Stimulated activated naive B cell treated with anti-CD40 and anti-IgM and Interleukin-4, amounts not matched to agents 10 μg/mL and 1 μg/mL and 100 μg/mL, for 72 hours (primary cell): ENCODE data around the gene RBP3.

ENCODE experiments used
- ATAC-seq, 2 donors: fragments of 150-1000 bp; cut with Tn5 transposase; replicated peaks; 2 replicates each; pipeline ENCODE4 v1.10.0; 2021; ENCODE audit warnings: moderate library complexity in 1 of 2
- DNase-seq: peaks from one replicate; pipeline ENCODE4 v3.0.0; 2021
- H3K27ac Mint-ChIP-seq: one replicate; pipeline ENCODE4 v1.8.0; 2022; ENCODE audit warnings: mild to moderate bottlenecking, mixed read lengths
- H3K27me3 Mint-ChIP-seq, 2 donors: one replicate each; pipeline ENCODE4 v1.8.0; 2022; ENCODE audit warnings: mixed read lengths in 2 of 2
- H3K36me3 Mint-ChIP-seq, 2 donors: one replicate each; pipeline ENCODE4 v1.8.0; 2022; ENCODE audit warnings: mixed read lengths in 2 of 2, mild to moderate bottlenecking in 1 of 2
- H3K4me1 Mint-ChIP-seq, 2 donors: one replicate each; pipeline ENCODE4 v1.8.0; 2022; ENCODE audit warnings: mixed read lengths in 2 of 2, mild to moderate bottlenecking in 1 of 2
- H3K4me3 Mint-ChIP-seq, 2 donors: one replicate each; pipeline ENCODE4 v1.8.0; 2022; ENCODE audit warnings: mild to moderate bottlenecking in 2 of 2, mixed read lengths in 2 of 2, moderate library complexity in 1 of 2
- H3K9me3 Mint-ChIP-seq, 2 donors: one replicate each; pipeline ENCODE4 v1.8.0; 2022; ENCODE audit warnings: mixed read lengths in 2 of 2, mild to moderate bottlenecking in 1 of 2

Gene RBP3

GRCh38 chr10:47323636-47324296 lies 24.4 kb upstream of the RBP3 start:
- no peak for DNase-seq
- no peak for ATAC-seq
- Mint-ChIP-seq H3K4me1 (peaks cover 2 to 5% of the 10 kb centered on the region in 2 donors), H3K9me3 (peaks cover 9 to 12% of the 10 kb centered on the region in 2 donors), H3K36me3 (no peaks in the 10 kb centered on the region), H3K27me3 (peaks cover 8 to 19% of the 10 kb centered on the region in 2 donors), H3K4me3 (no peak overlapping the region), H3K27ac (no peak overlapping the region)

- DNase-seq (no peak), ATAC-seq (no peak)
- Mint-ChIP-seq H3K27me3 (peaks cover 6 to 18% of the 10 kb centered on the region in 2 donors), H3K36me3 (no peaks in the 10 kb centered on the region), H3K27ac (no peak overlapping the region), H3K9me3 (peaks cover 12 to 15% of the 10 kb centered on the region in 2 donors), H3K4me1 (peaks cover 0 to 5% of the 10 kb centered on the region in 2 donors), H3K4me3 (no peak overlapping the region)
These were observed 22.6 kb upstream of the RBP3 start for GRCh38 chr10:47325303-47326291.

DNA sequence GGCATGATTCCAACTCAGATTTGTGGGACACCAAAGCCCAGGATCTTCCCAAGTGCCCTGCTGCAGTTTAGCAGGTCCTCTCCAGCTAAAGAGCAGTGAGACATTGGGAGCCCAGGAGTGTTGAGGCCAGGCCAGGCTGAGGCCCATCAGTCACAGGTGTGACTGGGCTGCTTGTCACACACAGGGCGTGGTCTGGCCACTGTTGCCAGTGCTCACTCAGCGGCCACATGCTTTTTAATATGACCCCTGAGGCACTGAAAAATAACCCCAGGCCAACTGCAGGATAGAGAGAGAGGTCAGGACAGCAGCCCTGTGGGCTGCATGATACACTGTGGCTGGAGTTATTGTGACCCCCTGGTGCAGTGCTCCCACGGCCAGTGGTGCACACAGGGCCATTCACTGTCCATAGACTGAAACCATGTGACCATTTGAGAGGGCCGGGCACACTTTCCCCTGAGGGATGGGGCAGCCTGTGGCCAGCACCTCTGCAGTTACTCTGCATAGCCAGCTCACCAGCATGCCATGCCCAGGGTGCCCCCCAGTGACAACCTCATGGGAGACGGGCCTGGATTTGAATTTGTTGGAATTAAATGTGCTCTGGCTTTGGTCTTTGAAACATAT lies 21.7 kb upstream of the RBP3 start:
- H3K4me3 Mint-ChIP-seq = no peak overlapping the region
- H3K27ac Mint-ChIP-seq = no peak overlapping the region
- peaks cover 12 to 15% of the 10 kb centered on the region in 2 donors for H3K9me3 Mint-ChIP-seq
- no peaks in the 10 kb centered on the region for H3K36me3 Mint-ChIP-seq
- H3K27me3 Mint-ChIP-seq = peaks cover 6 to 18% of the 10 kb centered on the region in 2 donors
- H3K4me1 Mint-ChIP-seq = peaks cover 0 to 5% of the 10 kb centered on the region in 2 donors
- ATAC-seq (no peak), DNase-seq (no peak)

GRCh38 chr10:47326927-47327330 lies 21.2 kb upstream of the RBP3 start:
- H3K4me1 Mint-ChIP-seq = peaks cover 0 to 5% of the 10 kb centered on the region in 2 donors
- H3K27ac Mint-ChIP-seq = no peak overlapping the region
- H3K36me3 Mint-ChIP-seq = no peaks in the 10 kb centered on the region
- DNase-seq = no peak
- peaks cover 12 to 15% of the 10 kb centered on the region in 2 donors for H3K9me3 Mint-ChIP-seq
- ATAC-seq = no peak
- H3K4me3 Mint-ChIP-seq = no peak overlapping the region
- peaks cover 6 to 15% of the 10 kb centered on the region in 2 donors for H3K27me3 Mint-ChIP-seq

DNA sequence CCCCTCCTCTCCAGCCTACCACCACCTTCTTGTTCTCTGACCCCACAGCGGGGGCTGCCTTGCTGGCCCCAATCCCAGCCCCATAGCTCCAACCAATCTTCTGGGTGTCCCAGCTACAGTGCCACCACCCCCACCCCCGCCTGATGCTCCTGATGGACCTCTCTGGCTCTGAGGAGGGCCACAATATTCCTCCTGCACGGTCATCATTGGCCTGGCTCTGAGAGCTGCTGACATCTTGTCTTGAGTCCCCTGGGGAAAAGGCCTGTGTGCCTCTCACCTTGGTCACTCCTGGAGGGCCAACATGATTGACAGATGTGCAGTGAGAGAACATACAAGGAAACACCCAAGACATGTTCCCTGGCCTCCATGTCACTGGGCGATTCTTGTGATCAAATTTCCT lies 18.3 kb upstream of the RBP3 start:
- Mint-ChIP-seq H3K4me1 (peaks cover 0 to 5% of the 10 kb centered on the region in 2 donors), H3K36me3 (no peaks in the 10 kb centered on the region)

GRCh38 chr10:47330366-47330765 lies 17.8 kb upstream of the RBP3 start:
- DNase-seq (no peak), ATAC-seq (no peak)
- H3K9me3 Mint-ChIP-seq = peaks cover 12 to 15% of the 10 kb centered on the region in 2 donors
- H3K4me3 Mint-ChIP-seq = no peak overlapping the region
- H3K36me3 Mint-ChIP-seq = no peaks in the 10 kb centered on the region
- peaks cover 5 to 7% of the 10 kb centered on the region in 2 donors for H3K27me3 Mint-ChIP-seq
- H3K4me1 Mint-ChIP-seq = peaks cover 0 to 5% of the 10 kb centered on the region in 2 donors
- H3K27ac Mint-ChIP-seq = no peak overlapping the region

More for the DNA sequence above, 18.3 kb upstream of the RBP3 start:
- DNase-seq (no peak), ATAC-seq (no peak)
- peaks cover 12 to 15% of the 10 kb centered on the region in 2 donors for H3K9me3 Mint-ChIP-seq
- peaks cover 4 to 9% of the 10 kb centered on the region in 2 donors for H3K27me3 Mint-ChIP-seq
- H3K27ac Mint-ChIP-seq = no peak overlapping the region
- H3K4me3 Mint-ChIP-seq = no peak overlapping the region

DNA sequence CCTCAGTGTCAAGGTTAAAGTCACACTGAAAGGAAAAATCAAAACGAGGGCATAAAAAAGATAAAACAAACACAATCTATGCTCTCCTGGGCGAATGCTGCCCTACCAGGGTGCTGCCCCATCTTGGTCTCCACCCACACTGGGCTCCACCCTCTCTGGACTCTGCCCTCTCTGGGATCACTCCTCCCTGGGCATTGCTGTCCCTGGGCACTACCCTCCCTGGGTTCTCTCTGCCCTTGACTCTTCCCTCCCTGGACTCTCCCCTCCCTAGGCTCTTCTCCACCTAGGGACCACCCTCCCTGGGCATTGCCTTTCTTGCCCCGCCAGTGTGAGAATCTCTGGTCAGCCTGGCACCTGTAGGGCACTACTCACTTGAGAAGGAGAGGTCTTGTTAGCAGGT lies 17.4 kb upstream of the RBP3 start:
- Mint-ChIP-seq H3K4me1 (peaks cover 0 to 5% of the 10 kb centered on the region in 2 donors), H3K4me3 (no peak overlapping the region), H3K27me3 (peaks cover 5 to 7% of the 10 kb centered on the region in 2 donors), H3K9me3 (peaks cover 12 to 15% of the 10 kb centered on the region in 2 donors), H3K27ac (no peak overlapping the region), H3K36me3 (no peaks in the 10 kb centered on the region)
- ATAC-seq (no peak), DNase-seq (no peak)

DNA sequence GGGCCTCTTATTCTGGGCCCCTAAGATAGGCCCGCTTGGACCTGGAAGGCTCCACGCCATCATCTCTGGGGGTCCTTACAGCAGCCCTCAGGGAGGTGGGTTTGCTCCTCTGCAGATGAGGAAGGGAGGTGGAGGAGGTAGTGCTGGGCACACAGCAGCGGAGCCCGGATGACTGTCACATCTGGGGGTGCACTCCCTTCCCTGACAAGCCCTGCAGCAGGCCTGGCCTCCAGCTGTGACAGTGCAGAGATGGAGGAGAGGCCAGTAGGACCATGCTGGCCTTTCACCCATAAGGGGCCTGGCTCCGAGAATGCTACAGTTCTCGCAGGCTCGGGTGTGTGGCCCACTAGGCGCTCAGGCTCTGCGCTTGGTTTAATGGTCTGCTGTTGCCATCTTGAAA lies 16.7 kb upstream of the RBP3 start:
- DNase-seq (no peak), ATAC-seq (no peak)
- peaks cover 0 to 5% of the 10 kb centered on the region in 2 donors for H3K4me1 Mint-ChIP-seq
- no peak overlapping the region for H3K4me3 Mint-ChIP-seq
- H3K9me3 Mint-ChIP-seq = peaks cover 12 to 15% of the 10 kb centered on the region in 2 donors
- peaks cover 11% of the 10 kb centered on the region in 2 donors for H3K27me3 Mint-ChIP-seq
- H3K27ac Mint-ChIP-seq = no peak overlapping the region
- H3K36me3 Mint-ChIP-seq = no peaks in the 10 kb centered on the region

DNA sequence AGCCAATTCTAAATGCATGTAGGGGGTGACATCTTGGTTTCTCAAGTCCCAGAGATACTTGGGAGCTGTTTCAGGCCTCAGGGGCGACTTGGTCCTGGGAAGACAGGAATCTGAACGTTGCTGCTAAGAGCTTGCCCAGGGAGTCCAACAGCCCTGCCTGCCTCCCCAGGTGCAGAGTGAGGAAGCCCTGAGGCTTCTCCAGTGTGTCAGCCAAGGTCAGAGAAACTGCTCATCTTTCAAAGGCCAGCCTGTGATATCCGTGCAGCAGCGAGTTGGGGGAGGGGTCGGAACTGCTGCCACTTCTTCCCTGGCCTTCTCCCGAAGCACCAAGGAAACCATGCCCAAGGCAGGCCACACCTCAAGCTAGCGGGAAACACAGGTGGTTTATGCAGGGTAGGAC lies 16.2 kb upstream of the RBP3 start:
- DNase-seq (no peak), ATAC-seq (no peak)
- Mint-ChIP-seq H3K36me3 (no peaks in the 10 kb centered on the region), H3K4me1 (peaks cover 0 to 5% of the 10 kb centered on the region in 2 donors), H3K27ac (no peak overlapping the region), H3K9me3 (peaks cover 12 to 15% of the 10 kb centered on the region in 2 donors), H3K4me3 (no peak overlapping the region), H3K27me3 (peaks cover 11 to 13% of the 10 kb centered on the region in 2 donors)

- Mint-ChIP-seq H3K27me3 (peaks cover 11 to 17% of the 10 kb centered on the region in 2 donors), H3K27ac (no peak overlapping the region), H3K9me3 (peaks cover 12 to 15% of the 10 kb centered on the region in 2 donors), H3K36me3 (no peaks in the 10 kb centered on the region), H3K4me3 (no peak overlapping the region), H3K4me1 (peaks cover 0 to 5% of the 10 kb centered on the region in 2 donors)
- no peak for ATAC-seq
- no peak for DNase-seq
These were observed 15.8 kb upstream of the RBP3 start for GRCh38 chr10:47332371-47332770.

DNA sequence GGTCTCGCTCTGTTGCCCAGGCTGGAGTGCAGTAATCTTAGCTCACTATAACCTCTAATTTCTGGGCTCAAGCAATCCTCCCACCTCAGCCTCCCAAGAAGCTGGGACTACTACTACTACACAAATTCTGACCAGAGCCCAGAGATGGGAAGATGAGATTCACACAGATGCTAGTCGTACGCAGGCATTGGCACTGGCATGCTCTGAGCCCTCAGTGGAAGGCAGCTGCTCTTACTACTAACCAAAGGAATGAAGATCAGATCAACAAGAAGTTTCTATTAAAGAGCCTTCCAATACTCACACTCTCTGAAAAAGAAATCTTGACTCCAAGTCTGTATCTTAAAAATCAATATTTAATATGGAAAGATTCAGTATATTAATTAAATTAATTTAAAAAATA lies 15.2 kb upstream of the RBP3 start:
- Mint-ChIP-seq H3K27me3 (peaks cover 11 to 18% of the 10 kb centered on the region in 2 donors), H3K4me1 (peaks cover 0 to 4% of the 10 kb centered on the region in 2 donors), H3K9me3 (peaks cover 12 to 13% of the 10 kb centered on the region in 2 donors), H3K27ac (no peak overlapping the region), H3K4me3 (no peak overlapping the region), H3K36me3 (no peaks in the 10 kb centered on the region)
- ATAC-seq (no peak), DNase-seq (no peak)

DNA sequence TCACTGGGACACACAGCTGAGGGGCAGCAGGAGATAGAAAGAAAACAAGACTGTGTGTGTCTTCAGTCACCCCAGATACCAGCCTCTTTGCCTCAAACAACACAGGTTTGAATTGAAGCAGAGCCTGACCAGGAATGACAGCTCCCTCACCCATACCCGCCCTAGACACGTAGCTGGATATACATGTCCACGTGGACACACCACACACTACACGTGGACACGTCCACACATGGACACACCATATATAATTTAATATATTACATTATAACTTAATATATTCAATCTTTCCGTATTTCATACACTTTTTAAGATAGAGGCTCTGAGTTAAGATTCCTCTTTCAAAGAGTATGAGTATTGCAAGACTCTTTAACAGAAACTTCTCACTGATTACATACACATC lies 14.6 kb upstream of the RBP3 start:
- ATAC-seq (no peak), DNase-seq (no peak)
- H3K36me3 Mint-ChIP-seq = no peaks in the 10 kb centered on the region
- H3K9me3 Mint-ChIP-seq = peaks cover 6 to 7% of the 10 kb centered on the region in 2 donors
- H3K4me3 Mint-ChIP-seq = no peak overlapping the region
- H3K4me1 Mint-ChIP-seq = no peaks in the 10 kb centered on the region
- H3K27ac Mint-ChIP-seq = no peak overlapping the region
- H3K27me3 Mint-ChIP-seq = peaks cover 15 to 18% of the 10 kb centered on the region in 2 donors

- no peak overlapping the region for H3K27ac Mint-ChIP-seq
- DNase-seq = no peak
- no peaks in the 10 kb centered on the region for H3K36me3 Mint-ChIP-seq
- H3K27me3 Mint-ChIP-seq = peaks cover 20 to 22% of the 10 kb centered on the region in 2 donors
- no peaks in the 10 kb centered on the region for H3K9me3 Mint-ChIP-seq
- no peaks in the 10 kb centered on the region for H3K4me1 Mint-ChIP-seq
- no peak for ATAC-seq
- H3K4me3 Mint-ChIP-seq = no peak overlapping the region
These were observed 13.5 kb upstream of the RBP3 start for GRCh38 chr10:47334466-47335295.
